HG02759 (cell line): ENCODE measurements around the gene UTP15.
A peak's percentile ranks its signal among the peaks of the same experiment; 100 is the strongest.

Experiments used
- ATAC-seq: cut with Tn5 transposase; IDR thresholded peaks from one replicate; pipeline ENCODE4 v1.9.1; 2021; ENCODE audit warnings: mild to moderate bottlenecking, moderate library complexity; ENCODE audit not compliant: unreplicated experiment

The UTP15 gene

GRCh38 chr5:73619606-73620333 is 54.2 kb downstream of the UTP15 start:
- ATAC-seq, result no peak

GRCh38 chr5:73620334-73620687 is 54.8 kb downstream of the UTP15 start:
- no peak for ATAC-seq

GRCh38 chr5:73623060-73623459 is 57.5 kb downstream of the UTP15 start:
- no peak for ATAC-seq

GRCh38 chr5:73623901-73624404 is 58.4 kb downstream of the UTP15 start:
- no peak for ATAC-seq

- ATAC-seq, result no peak
Measured at GRCh38 chr5:73624888-73625287, 59.3 kb downstream of the UTP15 start.

- ATAC-seq, result no peak
Measured at GRCh38 chr5:73625372-73625943, 59.9 kb downstream of the UTP15 start.

- ATAC-seq, result peak; percentile 78
Measured at GRCh38 chr5:73625944-73626811, 60.6 kb downstream of the UTP15 start, which contains the start of gene ARHGEF28. Gene ARHGEF28 (plus strand): TSS chr5:73626196. CDS start chr5:73684852, 58,656 bp downstream.

- ATAC-seq, result no peak
Measured at GRCh38 chr5:73626814-73627313, 61.3 kb downstream of the UTP15 start.

GRCh38 chr5:73629456-73629855 is 63.9 kb downstream of the UTP15 start:
- no peak for ATAC-seq

- ATAC-seq, result no peak
Measured at GRCh38 chr5:73630765-73631164, 65.2 kb downstream of the UTP15 start.

- no peak for ATAC-seq
Measured at GRCh38 chr5:73631500-73631899, 66.0 kb downstream of the UTP15 start.
